GM19328 (cell line): ENCODE measurements around the gene SBF2.
A peak's percentile ranks its signal among the peaks of the same experiment; 100 is the strongest.
"Not testable (repeated sequence)": the region's sequence is repeated elsewhere in the genome, so short reads cannot be mapped to it uniquely, and the experiment has no call there.

Experiments used
- ATAC-seq: cut with Tn5 transposase; IDR thresholded peaks from one replicate; pipeline ENCODE4 v1.9.1; 2021; ENCODE audit warnings: mild to moderate bottlenecking, moderate library complexity; ENCODE audit not compliant: unreplicated experiment

SBF2 gene

GRCh38 chr11:9973921-9974320 lies 320.1 kb downstream of the SBF2 start:
- no peak for ATAC-seq

- ATAC-seq: no peak
These were observed 321.0 kb downstream of the SBF2 start for GRCh38 chr11:9972989-9973388.

GRCh38 chr11:9971894-9972293 lies 322.1 kb downstream of the SBF2 start:
- ATAC-seq: no peak

GRCh38 chr11:9969068-9969467 lies 325.0 kb downstream of the SBF2 start:
- ATAC-seq: no peak

- ATAC-seq: peak; percentile 80
These were observed 331.3 kb downstream of the SBF2 start for GRCh38 chr11:9962722-9963121.

- ATAC-seq: no peak
These were observed 336.9 kb downstream of the SBF2 start for GRCh38 chr11:9957072-9957471.

GRCh38 chr11:9956483-9956882 lies 337.5 kb downstream of the SBF2 start:
- ATAC-seq: no peak

GRCh38 chr11:9955391-9955790 lies 338.6 kb downstream of the SBF2 start:
- no peak for ATAC-seq

GRCh38 chr11:9953994-9954626 lies 339.9 kb downstream of the SBF2 start:
- ATAC-seq: no peak

GRCh38 chr11:9952511-9953196 lies 341.4 kb downstream of the SBF2 start:
- no peak for ATAC-seq

- ATAC-seq: no peak
These were observed 342.2 kb downstream of the SBF2 start for GRCh38 chr11:9951807-9952206.

- ATAC-seq: no peak
These were observed 343.6 kb downstream of the SBF2 start for GRCh38 chr11:9950462-9950861.

GRCh38 chr11:9947231-9947864 lies 346.7 kb downstream of the SBF2 start:
- no peak for ATAC-seq

- ATAC-seq: not testable (repeated sequence)
These were observed 348.3 kb downstream of the SBF2 start for GRCh38 chr11:9945680-9946079.

GRCh38 chr11:9943386-9944110 lies 350.5 kb downstream of the SBF2 start:
- no peak for ATAC-seq

GRCh38 chr11:9941991-9942390 lies 352.0 kb downstream of the SBF2 start:
- ATAC-seq: no peak

- ATAC-seq: not testable (repeated sequence)
These were observed 354.9 kb downstream of the SBF2 start for GRCh38 chr11:9939150-9939549.

- ATAC-seq: no peak
These were observed 357.3 kb downstream of the SBF2 start for GRCh38 chr11:9936754-9937153.

- not testable (repeated sequence) for ATAC-seq
These were observed 361.2 kb downstream of the SBF2 start for GRCh38 chr11:9932843-9933242.

GRCh38 chr11:9930562-9931331 lies 363.3 kb downstream of the SBF2 start:
- not testable (repeated sequence) for ATAC-seq

GRCh38 chr11:9927670-9928069 lies 366.3 kb downstream of the SBF2 start:
- no peak for ATAC-seq
